NCI-H510A treated with DMSO at 0.1 percent for 48 hours (cell line): Measurements from ENCODE around the gene PPT2.
A peak's percentile ranks its signal among the peaks of the same experiment; 100 is the strongest.
"Not testable (repeated sequence)": the region's sequence is repeated elsewhere in the genome, so short reads cannot be mapped to it uniquely, and the experiment has no call there.

Experiments
- DNase-seq: peaks from one replicate; lab custom pipeline; 2025; lab: John Stamatoyannopoulos, UW

The PPT2 gene

DNA sequence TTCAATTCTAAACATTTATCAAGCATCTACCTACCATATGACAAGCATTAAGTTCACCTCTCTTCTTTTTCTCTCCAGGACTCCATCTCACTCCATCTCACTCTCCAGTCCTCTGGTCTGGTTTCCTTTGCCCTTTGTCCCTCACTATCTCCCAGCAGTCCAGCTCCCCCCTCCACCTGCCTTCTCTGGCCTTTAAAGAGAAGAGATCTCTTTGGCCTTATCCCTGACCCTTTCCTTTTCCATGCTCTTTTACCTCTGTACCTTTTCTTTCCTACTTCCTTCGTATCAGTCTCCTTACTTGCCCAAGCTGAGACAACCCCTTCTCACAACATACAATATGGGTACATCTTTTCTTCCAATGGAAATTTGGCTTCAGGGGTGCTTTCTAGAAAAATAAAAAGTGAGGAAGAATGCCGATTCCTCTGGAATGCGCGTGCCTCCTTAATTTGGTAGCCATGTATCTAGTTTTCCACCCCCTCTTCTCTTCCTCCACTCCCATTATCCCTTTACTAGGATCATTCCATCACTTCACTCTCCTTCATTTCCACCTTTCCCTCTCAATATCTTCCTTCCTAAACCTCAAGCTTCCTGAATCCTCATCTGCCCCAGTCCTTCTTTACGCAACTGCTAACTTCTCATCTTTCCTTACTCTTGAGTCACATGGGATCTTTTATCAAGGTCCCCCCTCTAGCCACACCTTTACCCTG lies 22.7 kb downstream of the PPT2 start:
- DNase-seq, result peak; percentile 96

DNA sequence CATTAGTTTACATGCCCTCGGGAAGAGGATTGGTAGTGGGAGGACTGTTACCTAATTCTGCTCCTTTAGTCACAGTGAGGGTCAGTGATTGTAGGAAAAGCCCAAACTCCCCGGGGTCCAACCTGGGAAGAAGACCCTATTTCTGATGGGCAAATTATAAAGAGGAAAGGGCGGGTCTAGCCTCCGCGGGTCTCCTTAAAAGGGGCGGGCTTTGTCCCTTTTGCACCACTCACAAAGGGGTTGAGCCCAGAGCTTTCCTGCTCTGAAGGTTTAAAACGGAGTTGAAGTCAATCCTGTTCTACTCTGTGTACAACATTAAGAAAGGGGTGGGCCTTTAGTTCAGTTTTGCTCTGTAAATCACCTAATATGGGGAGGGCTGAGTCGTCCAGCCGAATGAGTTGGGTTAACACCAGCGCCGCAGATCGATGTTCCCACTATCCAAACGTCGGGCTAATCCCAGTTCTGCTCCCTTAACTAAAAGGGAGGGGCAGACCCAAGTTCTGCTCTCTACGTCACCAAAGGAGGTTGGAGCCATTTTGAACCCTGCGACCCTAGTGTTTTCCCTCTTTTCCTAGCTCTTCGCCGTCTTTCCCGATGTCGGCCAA lies 23.3 kb downstream of the PPT2 start:
- peak; percentile 97 for DNase-seq

DNA sequence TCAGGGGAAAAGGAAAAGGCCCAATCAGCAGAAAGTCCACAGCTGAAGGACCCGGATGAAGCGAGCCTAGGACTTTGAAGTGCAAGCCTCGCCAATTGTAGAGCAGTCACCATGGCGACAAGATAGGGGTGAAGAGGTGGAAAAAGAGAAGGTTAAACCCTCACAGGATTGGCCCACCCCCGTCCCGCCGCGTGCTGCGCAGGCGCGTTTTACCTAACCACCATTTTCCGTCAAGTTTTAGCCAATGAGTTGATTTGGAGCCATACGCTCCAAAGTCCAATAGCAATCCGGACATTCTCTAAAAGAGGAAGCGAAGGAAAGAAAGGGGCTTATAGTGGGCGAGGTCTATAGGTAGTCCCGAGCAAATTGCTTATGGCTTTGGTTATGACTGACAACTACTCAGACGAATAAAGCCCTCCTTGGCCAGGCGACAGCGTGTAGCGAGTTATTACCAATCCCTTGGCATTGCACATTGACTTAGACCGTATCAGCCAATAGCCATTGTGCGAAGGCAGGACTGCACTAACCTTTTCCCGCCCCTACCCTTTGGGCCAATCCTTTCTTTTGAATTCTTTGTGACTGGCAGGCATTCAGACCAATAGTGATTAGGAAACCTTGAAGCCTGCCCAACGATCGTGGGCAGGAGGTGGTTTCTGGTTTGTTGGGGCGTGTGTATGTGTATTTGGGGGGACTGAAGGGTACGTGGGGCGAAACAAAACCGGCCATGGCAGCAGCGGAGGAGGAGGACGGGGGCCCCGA lies 24.0 kb downstream of the PPT2 start, which contains the start of gene RNF5:
Gene RNF5 (plus strand): TSS at position 618 of the 759 bp plus-strand sequence. CDS start 107 bp downstream, at position 725.
- DNase-seq, result peak; percentile 100

DNA sequence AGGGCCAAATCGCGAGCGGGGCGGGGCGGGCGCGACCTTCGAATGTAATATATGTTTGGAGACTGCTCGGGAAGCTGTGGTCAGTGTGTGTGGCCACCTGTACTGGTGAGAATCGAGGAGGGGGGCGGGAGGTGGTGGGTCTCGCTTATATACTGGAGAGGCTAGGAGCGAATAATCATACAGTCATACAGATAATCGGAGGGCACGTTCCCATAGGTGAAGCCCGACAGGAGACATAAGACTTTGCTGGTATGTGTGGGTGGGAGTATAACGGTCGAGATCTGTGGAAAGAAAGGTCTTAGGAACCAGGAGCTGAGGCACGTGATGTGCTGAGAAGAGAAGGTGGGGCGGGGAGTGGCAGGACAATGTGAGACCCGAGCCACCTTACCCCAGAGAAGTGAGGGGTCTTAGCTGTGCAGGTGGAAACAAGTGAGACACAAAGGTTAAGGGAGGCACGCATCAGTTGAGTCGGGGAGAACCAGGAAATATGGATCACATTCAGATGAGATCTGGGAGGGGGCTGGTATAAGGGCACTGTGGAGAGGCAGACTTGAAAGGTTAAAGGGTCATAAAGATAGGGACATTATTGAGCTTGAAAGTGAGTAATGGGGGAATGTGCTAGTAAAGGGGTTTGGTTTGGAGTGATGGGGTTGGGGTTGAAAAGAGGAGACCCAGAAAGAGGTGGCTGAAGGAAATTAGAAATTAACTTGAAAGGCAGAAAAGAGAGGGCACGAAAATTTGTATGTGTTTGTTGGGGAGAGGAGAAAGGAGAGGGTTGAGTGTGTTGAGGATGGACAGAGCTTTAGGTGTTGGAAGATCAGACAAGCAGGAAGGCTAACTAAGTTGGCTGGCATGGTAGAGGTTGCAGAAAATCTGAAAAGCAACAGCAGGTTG lies 24.9 kb downstream of the PPT2 start:
- peak; percentile 22 for DNase-seq

DNA sequence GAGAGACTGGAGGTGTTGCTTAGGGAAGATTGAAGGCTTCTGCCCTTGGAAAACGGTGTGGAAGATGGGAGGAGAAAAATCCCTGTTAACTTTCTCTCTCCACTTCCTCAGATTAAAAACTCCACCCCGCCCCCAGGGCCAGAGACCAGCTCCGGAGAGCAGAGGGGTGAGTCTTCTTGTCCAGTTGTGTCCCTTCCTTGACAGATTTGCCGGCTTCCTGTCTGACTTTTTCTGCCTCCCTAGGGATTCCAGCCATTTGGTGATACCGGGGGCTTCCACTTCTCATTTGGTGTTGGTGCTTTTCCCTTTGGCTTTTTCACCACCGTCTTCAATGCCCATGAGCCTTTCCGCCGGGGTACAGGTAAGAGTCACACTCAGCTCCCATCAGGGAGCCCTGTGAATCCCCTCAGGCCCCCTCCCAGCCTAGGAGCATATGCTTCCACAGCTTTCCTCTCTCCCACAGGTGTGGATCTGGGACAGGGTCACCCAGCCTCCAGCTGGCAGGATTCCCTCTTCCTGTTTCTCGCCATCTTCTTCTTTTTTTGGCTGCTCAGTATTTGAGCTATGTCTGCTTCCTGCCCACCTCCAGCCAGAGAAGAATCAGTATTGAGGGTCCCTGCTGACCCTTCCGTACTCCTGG lies 25.9 kb downstream of the PPT2 start:
- no peak for DNase-seq

DNA sequence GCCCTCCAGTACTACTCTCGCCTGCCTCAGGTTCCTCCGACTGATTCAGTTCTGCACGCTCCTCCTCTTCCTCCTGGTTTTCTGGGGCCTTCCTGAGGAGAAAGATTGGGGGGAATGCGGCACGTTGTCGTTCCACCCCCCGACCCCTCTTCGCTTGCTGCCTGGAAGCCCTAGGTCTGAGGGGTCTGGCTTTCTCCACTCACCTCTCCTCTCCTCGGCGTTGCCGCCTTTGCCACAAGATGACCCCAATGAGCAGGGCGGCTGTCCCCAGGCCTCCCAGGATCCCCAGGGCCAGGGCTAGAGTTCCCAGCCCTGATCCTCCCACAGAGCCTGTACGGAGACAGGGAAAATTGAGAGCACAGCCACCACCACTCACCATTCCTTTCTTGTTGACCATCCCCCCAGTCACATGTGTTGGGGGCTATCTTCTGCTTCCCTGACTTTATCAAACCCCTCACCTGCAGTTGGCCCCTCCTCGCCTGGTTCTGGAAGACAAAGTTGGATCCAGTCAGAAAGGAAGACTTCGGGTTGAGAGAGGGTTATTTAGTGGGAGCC lies 27.3 kb downstream of the PPT2 start:
- DNase-seq, result no peak

DNA sequence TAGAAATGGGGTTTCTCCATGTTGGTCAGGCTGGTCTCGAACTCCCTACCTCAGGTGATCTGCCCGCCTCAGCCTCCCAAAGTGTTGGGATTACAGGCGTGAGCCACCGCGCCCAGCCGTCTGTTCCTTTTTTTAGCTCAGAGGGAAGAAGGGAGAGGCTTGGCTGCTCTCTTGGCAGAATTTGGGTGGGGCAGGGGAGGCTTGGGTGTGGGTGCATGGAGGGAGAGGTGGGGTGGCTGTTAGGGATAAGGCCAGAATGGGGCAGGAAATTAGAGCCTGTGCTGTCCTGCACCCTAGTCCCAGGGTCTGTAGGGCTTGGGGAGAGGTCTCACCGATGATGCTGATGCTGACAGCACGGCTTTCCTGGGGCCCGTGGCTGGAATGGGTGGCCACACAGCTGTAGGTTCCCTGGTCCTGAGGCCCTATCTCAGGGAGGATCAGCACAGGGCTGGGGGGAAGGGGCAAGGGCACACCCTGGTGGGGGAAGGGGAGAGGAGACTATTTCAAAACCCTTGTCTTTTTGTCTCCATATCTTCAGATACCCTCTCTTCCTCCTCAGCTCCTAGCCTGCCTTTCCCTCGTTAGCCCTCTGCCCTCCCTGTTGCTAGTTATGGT lies 28.1 kb downstream of the PPT2 start:
- no peak for DNase-seq

DNA sequence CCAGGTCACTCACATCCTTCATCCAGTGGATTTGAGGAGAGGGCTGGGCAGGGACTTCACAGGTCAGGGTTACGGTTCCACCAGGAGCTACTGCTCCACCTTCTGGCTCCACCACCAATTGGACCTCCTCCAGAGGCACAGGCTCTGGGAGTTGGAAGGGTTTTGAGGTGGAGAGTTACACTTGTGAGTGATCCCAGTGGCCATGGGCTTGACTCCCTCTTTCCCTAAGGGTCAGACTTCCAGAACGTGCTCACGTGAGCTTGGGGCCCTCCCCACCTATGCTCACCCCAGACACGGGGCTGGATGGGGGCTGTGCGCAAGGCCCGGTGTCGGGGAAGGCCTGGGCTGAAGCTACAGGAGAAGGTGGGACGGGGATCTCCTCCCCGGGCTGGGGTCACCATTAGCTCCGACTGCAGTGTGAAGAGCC lies 28.6 kb downstream of the PPT2 start:
- DNase-seq, result no peak

DNA sequence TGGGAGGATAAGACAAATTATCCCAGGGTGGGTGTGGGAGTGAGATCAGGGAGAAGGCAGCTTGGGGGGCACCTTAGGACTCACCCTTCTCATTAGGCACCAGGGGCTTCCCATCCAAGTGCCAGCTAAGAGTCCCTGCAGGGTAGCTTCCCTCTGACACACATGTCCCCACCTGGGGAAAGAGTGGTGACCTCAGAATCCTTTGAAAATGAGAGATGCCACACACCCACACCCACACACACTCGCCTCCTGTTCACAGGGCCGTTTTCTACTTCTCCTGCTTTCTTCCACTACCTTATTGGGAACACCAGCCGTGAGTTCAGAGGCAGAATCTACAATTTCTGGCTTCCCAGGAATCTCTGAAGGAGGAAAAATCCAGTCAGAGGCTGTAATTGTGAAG lies 29.1 kb downstream of the PPT2 start:
- no peak for DNase-seq

DNA sequence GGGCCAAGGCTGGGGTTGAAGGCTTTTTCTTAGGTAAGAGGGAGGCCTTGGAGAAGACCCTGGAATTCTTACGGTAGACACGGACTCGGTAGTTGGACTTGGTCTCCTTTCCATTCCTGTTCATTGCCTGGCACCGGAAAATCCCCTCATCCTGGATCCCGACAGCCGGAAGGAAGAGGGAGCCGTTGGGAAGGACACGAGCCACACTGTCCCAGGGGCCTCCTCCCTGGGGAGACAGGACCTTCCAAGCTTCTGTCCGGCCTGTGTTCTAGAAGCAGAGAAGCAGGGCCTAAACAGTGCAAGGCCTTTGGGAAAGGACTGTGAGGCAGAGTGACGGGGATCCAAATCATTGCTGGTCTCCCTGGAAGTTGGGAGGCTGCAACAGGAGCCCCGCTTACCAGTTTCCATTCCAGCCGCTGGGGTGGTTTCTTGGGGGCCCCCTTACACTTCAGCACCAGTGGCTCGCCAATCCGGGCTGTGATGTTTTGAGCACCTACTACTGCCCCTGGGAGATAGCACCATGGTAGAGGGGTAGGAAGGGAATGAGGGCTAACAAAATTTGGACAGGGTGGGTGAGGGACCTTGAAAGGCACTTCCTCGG lies 29.6 kb downstream of the PPT2 start:
- DNase-seq, result no peak

DNA sequence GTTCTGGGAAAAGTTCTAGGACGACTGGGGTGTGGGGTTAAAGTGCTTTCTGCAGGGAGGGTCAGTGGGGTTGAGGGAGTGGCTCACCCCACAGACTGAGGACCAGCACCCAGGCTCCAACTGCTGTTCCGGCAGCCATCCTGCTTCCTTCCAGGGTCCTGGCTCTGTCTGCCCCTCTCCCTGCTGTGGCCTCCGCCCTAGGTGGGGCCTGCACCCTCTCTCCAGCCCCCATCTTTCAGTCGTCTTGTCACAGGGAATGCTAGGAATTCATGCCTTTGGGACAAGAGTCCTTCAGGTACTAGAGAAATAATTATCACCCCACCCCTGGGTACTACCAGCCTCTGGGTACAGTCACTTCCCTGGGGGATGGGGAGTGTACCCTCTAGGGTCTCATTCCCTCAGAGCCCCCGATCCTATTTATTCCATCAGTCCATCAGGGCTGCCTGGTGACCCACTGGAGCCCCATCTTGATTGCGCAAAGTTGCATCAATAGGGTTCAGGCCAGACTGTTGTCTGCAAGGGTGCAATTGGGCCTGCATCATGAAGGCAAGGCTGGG lies 30.2 kb downstream of the PPT2 start, which contains the start of gene AGER:
Gene AGER (minus strand): TSS at position 170 of the 557 bp plus-strand sequence. CDS start 31 bp downstream, at position 139.
- no peak for DNase-seq

DNA sequence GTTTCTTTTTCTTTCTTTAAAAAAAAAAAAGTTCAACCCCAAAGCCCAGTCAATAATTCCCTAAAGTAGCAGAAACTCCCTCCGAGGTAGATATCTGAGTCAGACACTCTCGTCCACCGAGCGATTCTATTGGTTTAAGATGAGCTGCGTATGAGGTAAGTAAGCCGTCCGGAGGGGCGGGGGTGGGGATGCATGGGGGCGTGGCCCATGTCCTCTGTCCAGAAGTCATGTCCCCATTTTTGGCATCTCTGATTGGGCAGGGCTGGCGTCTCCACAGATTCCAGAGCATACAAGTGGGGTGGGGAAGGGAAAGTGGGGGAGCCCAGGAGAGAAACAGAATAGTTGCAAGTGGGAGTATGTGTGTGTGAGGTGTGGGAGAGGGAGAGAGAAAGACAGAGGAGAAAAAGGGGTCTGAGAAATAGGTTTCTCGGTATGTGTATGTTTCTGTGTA lies 31.8 kb downstream of the PPT2 start:
- DNase-seq, result peak; percentile 40

DNA sequence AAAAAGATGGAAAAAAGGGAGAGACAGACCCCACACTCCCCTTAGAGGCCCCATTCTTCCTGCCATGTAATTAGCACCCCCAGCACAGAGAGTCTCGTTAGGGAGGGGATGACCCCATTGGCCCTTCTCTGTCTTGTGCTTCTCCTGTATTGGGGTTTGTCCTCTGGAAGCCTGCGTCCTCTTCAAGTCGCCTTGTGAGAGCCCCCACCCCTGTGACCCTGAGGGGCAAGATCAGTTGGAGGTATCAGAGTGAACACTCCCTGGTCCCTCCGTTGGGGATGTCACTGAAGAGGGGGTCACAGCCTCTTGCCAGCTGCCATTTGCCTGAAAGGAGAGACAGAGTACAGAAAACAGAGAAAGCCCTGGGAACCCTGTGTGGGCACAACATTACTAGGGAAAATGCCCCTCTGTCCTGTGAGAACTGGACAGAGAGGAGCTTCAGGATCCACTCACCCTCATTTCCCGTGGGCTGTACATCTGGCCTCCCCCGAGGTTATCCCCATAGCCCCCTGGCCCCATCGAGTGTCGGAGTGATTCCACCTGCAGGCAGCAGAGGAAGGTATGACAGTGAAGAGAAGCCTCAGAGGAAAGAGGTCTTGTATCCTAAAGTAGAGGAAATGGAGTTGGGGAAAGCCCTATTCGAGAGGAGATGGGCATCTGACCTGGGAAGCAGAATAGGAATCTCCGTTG lies 32.4 kb downstream of the PPT2 start:
- DNase-seq, result not testable (repeated sequence)

DNA sequence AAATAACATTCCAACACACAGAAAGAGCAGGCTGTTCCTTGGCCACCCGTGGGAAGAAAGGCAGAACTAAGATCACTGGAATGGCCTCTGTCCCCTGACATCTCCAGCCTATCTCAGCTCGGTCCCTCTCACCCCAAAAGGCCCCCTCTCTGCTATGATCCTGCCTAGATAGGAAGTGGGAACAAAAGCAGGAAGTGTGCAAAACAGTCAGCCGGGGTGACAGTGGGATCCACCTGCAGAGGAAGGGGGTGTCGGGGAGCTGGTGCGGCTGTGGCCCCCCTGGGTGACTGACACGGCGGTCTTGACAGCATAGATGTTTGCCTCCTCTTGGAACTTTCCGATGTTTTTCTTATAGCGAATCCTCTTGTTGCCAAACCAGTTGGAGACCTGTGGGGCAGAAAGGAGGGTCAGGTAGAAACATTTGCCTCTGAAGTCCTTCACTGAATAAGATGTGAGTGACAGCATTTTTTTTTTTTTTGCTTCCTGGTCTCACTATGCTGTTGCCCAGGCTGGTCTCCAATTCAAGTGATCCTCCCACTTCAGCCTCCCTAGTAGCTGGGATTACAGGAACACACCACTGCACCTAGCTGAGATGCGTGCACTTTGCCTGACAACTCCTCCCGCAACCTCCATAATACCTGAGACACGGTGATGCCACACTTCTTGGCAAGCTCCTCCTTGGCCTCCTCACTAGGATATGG lies 33.2 kb downstream of the PPT2 start:
- DNase-seq, result no peak

DNA sequence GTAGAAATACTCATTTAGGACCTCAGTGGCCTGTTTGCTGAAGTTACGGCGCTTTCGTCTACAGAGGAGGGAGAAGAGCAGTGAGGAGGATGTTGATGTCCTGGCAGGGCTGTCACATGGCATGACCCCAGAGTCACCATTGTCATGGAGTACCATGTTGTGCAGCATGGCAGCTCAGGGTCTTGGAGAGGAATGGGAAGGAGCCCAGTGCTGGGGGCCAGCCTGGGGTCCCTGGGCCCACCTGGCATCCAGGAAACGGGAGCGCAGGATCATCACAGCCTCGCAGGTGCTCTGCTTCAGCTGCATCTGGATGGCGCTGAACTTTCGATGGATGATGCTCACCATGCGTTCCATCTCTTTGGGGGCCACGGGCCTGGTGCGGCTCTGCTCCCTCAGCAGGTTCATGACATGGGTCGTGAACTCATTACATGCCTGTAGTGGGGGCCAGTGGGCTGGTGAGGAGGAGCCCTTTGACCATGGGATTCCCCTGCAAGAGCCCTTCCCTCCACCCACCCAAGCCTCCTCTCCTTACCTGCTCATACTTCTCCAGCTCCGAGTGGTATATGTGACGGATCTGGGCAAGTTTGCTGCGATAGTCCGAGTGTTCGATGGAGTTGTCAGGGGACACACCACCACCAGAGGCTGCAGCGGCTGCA lies 33.9 kb downstream of the PPT2 start:
- DNase-seq, result not testable (repeated sequence)

DNA sequence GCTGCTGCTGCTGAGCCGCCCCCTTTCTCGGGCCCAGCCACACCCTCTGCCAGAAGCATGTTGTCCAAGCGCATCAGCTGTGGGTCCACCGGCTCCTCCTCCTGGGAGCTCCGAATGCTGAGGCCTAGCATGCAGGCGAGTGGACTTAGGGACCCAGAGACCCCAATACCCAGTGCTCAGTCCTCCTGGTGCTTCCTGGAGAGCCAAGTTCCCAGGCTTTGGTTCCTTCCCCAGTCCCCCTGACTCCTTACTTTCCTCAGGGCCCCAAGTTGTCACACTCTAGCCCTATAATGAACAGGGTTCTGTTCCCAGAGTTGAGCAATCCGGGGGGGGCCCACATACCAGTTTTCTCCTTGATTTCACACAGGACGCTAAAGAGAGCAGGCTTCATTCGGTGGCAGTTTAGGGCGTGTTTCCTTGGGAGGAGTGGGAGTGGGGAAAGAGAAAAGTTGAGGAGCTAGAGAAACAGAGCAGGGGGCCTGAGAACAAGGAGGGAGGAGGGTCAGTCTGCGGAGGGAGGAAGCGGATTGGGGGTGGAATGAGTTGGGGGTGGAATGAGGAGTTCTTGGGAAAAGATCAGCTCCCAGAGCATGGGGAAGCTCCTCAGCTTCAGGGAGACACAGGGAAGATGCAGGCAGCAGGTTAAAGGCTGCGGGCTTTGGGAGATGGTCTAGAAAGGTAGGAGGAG lies 34.6 kb downstream of the PPT2 start:
- no peak for DNase-seq

DNA sequence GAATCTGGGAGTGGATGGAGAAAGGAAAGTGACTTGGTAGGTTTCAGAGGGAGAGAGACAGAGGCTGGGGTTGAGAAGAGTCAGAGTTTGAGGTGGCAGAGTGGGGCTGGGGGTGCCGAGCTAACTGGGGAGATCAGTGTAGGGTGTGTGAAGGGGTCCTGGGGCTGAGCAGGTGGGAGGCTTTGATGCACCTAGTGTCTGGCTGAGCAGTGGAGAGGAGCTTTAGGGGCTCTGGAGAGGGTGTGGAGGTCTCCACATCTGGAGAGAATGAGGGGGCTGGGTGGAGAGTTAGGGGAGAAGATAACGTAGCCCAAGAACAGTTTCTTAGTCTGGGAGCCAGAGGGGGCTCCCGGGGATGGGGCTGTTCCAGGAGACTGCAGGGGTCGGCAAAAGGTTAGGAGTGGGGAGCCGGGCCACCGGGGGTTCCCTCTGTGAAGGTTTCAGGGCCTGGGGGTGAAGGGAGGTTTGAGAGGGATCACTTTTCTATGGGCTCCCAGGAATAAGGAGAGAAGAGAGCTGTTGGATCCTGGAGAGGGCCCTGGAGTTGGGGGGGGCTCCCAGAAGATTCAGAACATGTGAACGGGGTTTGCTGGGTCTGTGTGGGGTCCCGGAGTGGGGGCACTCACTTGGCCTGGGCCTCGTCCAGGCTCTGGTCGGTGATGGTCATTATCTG lies 35.3 kb downstream of the PPT2 start:
- no peak for DNase-seq
